Sigmoid colon (tissue), 7 donors: ENCODE results near the gene SCGB3A2. TPM values are rescaled to one million over a fixed set of nuclear protein-coding genes. Genes with fewer than 3 reads are reported as not detected.

Experiments used
- DNase-seq: peaks from one replicate; pipeline ENCODE4 v3.0.0-alpha.2; 2019
- H3K27ac ChIP-seq, 4 donors: fragments of 200-600 bp; sonication (generic); one replicate each; pipeline ENCODE4 v1.5.1; 2016 to 2019; ENCODE audit warnings: mild to moderate bottlenecking in 1 of 4
- H3K27me3 ChIP-seq, 3 donors: fragments of 200-600 bp; sonication (generic); one replicate each; pipeline ENCODE4 v1.5.1; 2019; ENCODE audit warnings: mild to moderate bottlenecking in 1 of 3
- H3K36me3 ChIP-seq, 4 donors: fragments of 200-600 bp; sonication (generic); one replicate each; pipeline ENCODE4 v1.5.1; 2016 to 2019
- H3K4me1 ChIP-seq, 4 donors: fragments of 200-600 bp; sonication (generic); one replicate each; pipeline ENCODE4 v1.5.1; 2017 to 2019
- H3K4me3 ChIP-seq, 4 donors: fragments of 200-600 bp; sonication (generic); one replicate each; pipeline ENCODE4 v1.5.1; 2017 to 2019; ENCODE audit warnings: mild to moderate bottlenecking in 2 of 4, moderate library complexity in 1 of 4
- H3K9me3 ChIP-seq, 4 donors: fragments of 200-600 bp in 3 of 4; sonication (generic) in 3 of 4; one replicate each; pipeline versions ENCODE4 v1.5.1 to v1.6.1; 2013 to 2019
- CTCF ChIP-seq, 4 experiments: fragments of 450-650 bp in 3 of 4; fragments of 200-600 bp in 1 of 4; IDR thresholded peaks; one replicate each; pipeline ENCODE4 v1.5.1; 2016 to 2019; ENCODE audit warnings: antibody characterized with exemption in 4 of 4, mild to moderate bottlenecking in 3 of 4, moderate library complexity in 2 of 4
- EP300 ChIP-seq, 4 donors: sonication (generic); formaldehyde crosslinking; IDR thresholded peaks; one replicate each; pipeline ENCODE4 v1.6.1; 2017; ENCODE audit warnings: antibody characterized with exemption in 4 of 4
- POLR2A ChIP-seq, 2 donors: fragments of 450-650 bp; IDR thresholded peaks; one replicate each; pipeline ENCODE4 v1.6.1; 2016; ENCODE audit warnings: antibody characterized with exemption in 2 of 2, mild to moderate bottlenecking in 2 of 2, moderate library complexity in 2 of 2
- POLR2AphosphoS5 ChIP-seq, 4 donors: sonication (generic); formaldehyde crosslinking; IDR thresholded peaks; one replicate each; pipeline ENCODE4 v1.6.1; 2017; ENCODE audit warnings: antibody characterized with exemption in 4 of 4
- WGBS, 2 donors: extraction: QIAGEN DNeasy Blood & Tissue Kit; methylation state at CpG; one replicate each; pipeline ENCODE4 v1.1.7; 2013; 5-methylcytosine and 5-hydroxymethylcytosine counted together
- intact Hi-C: fragments of 100-400 bp; cut with DNase I; formaldehyde crosslinking; loops from one replicate; pipeline ENCODE4 v1.15.1; 2023
- polyA plus RNA-seq, 3 donors: library from polyadenylated mRNA; stranded (reverse); fragments of 200-250 nt; gene quantifications; one replicate each; pipeline ENCODE4 v1.2.3, GENCODE V29; 2013
- total RNA-seq, 4 donors: library from RNA; depleted of rRNA; stranded (reverse); fragments of >200 nt; gene quantifications; one replicate each; pipeline ENCODE4 v1.1.0, GENCODE V29; 2016
- donor health status: healthy with polysubstance abuse.
- donor health status: Bipolar disorder and iron deficiency.
- donor health status: healthy.

The SCGB3A2 gene
- total RNA-seq (not detected), polyA plus RNA-seq (1 to 10 TPM in 1 of 3 donors, not detected in 2; 3.6 TPM)

- WGBS, 2 donors = 67 to 72% methylated on average over 2 of the region's 2 CpGs
- Histone ChIP-seq H3K9me3 (no peaks in the 10 kb centered on the region), H3K27me3 (no peaks in the 10 kb centered on the region), H3K27ac (no peak within 1 kb of the TSS), H3K4me1 (no peaks in the 10 kb centered on the region), H3K36me3 (no peaks in the 10 kb centered on the region), H3K4me3 (no peak within 1 kb of the TSS)
- TF ChIP-seq POLR2A (IDR thresholded peaks at IDR 0.05) (no peak), CTCF (IDR thresholded peaks at IDR 0.05) (no peak)
- no peak for DNase-seq
- intact Hi-C loops = no loop called here
These were observed at the start of gene SCGB3A2 for GRCh38 chr5:147878066-147878759. TSS of gene SCGB3A2 (plus strand) at chr5:147878711. CDS start at chr5:147878804, 93 bp downstream.

GRCh38 chr5:147830035-147830434 is 48.5 kb upstream of the SCGB3A2 start:
- Histone ChIP-seq H3K36me3 (no peaks in the 10 kb centered on the region), H3K27me3 (no peaks in the 10 kb centered on the region), H3K27ac (no peak overlapping the region), H3K4me1 (no peaks in the 10 kb centered on the region), H3K9me3 (no peaks in the 10 kb centered on the region), H3K4me3 (no peak overlapping the region)
- no peak for TF ChIP-seq POLR2A (IDR thresholded peaks at IDR 0.05)
- no peak for TF ChIP-seq CTCF (IDR thresholded peaks at IDR 0.05)
- TF ChIP-seq EP300 (IDR thresholded peaks at IDR 0.05) = no peak
- TF ChIP-seq POLR2AphosphoS5 (IDR thresholded peaks at IDR 0.05) = no peak
- intact Hi-C loops = no loop called here
- DNase-seq = no peak

DNA sequence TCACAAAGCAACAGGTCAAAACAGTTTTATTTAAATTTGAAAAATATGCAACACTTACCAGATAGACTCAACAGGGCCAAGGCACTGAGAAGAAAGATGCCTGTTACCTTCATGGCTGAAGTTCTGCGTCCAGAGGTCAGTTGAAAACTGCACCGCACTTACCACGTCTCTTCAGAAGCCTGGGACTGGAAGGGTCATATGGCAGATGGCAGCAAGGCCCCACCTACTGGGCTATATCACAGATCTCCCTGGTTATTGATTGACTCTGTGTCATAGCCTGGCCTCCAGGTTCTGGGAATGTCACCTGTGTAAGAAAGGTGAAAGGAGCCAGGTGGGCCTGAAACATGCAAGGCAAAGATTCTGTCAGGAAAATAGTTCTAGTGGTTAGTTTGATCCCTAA is 47.0 kb upstream of the SCGB3A2 start, which contains the start of gene SPINK1:
Gene SPINK1, minus strand, starts transcription at position 207 of the 400 bp plus-strand sequence. Its CDS starts 94 bp downstream, at position 113.
- 14 to 73% methylated on average over 3 of the region's 3 CpGs for WGBS, 2 donors
- Histone ChIP-seq H3K4me3 (no peak within 1 kb of the TSS), H3K36me3 (no peaks in the 10 kb centered on the region), H3K9me3 (no peaks in the 10 kb centered on the region), H3K4me1 (no peaks in the 10 kb centered on the region), H3K27me3 (no peaks in the 10 kb centered on the region), H3K27ac (no peak within 1 kb of the TSS)
- intact Hi-C loops = no loop called here
- DNase-seq = no peak
- no peak for TF ChIP-seq POLR2A (IDR thresholded peaks at IDR 0.05)
- no peak for TF ChIP-seq CTCF (IDR thresholded peaks at IDR 0.05)
- TF ChIP-seq EP300 (IDR thresholded peaks at IDR 0.05) = no peak
- no peak for TF ChIP-seq POLR2AphosphoS5 (IDR thresholded peaks at IDR 0.05)

- intact Hi-C loops = no loop called here
These were observed 46.0 kb upstream of the SCGB3A2 start for GRCh38 chr5:147832541-147832940.

More at GRCh38 chr5:147832541-147832940, 46.0 kb upstream of the SCGB3A2 start:
- no peak for DNase-seq
- WGBS, 2 donors = 10 to 64% methylated on average over 1 of the region's 1 CpG
- Histone ChIP-seq H3K27ac (no peak overlapping the region), H3K4me3 (no peak overlapping the region), H3K36me3 (no peaks in the 10 kb centered on the region), H3K4me1 (no peaks in the 10 kb centered on the region), H3K9me3 (no peaks in the 10 kb centered on the region), H3K27me3 (no peaks in the 10 kb centered on the region)
- TF ChIP-seq POLR2A (IDR thresholded peaks at IDR 0.05) (no peak), POLR2AphosphoS5 (IDR thresholded peaks at IDR 0.05) (no peak), CTCF (IDR thresholded peaks at IDR 0.05) (no peak), EP300 (IDR thresholded peaks at IDR 0.05) (no peak)
